22Rv1 (cell line): ENCODE results near the gene TTC7B.

Source experiments
- ZFX ChIP-seq: fragments of 450-650 bp; IDR thresholded peaks from 2 replicates; pipeline ENCODE4 v1.6.1; 2017; ENCODE audit warnings: antibody characterized with exemption, borderline replicate concordance
- TF ChIP-seq, protein P1 (sequence below): fragments of 450-650 bp; IDR thresholded peaks from 2 replicates; pipeline ENCODE4 v1.5.1; 2017; ENCODE audit warnings: mild to moderate bottlenecking

DNA sequence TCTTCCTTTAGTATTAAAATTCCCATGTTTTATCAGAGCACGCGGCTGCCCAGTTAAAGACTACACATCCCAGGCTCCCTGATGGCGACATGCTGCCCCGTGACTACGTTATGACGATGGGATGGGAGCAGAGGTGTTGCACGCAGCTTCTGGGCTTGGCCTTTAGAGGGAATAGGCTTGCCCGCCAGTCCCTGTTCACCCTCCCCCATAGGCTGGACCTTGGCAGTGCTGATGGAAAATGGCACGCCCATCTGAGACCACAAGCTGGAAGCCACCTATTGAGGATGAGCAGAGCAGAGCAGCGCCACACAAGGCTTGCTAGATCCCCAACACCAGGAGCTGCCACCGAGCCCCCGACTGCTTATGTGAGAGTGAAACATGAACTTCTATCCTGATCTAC, 24.7 kb downstream of the TTC7B start:
- TF ChIP-seq, protein P1, sequence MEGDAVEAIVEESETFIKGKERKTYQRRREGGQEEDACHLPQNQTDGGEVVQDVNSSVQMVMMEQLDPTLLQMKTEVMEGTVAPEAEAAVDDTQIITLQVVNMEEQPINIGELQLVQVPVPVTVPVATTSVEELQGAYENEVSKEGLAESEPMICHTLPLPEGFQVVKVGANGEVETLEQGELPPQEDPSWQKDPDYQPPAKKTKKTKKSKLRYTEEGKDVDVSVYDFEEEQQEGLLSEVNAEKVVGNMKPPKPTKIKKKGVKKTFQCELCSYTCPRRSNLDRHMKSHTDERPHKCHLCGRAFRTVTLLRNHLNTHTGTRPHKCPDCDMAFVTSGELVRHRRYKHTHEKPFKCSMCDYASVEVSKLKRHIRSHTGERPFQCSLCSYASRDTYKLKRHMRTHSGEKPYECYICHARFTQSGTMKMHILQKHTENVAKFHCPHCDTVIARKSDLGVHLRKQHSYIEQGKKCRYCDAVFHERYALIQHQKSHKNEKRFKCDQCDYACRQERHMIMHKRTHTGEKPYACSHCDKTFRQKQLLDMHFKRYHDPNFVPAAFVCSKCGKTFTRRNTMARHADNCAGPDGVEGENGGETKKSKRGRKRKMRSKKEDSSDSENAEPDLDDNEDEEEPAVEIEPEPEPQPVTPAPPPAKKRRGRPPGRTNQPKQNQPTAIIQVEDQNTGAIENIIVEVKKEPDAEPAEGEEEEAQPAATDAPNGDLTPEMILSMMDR, result no peak
- no peak for TF ChIP-seq ZFX
